Measurements from ENCODE around the gene SMIM11.
"Not testable (repeated sequence)": the region's sequence is repeated elsewhere in the genome, so short reads cannot be mapped to it uniquely, and the experiment has no call there.

Gene SMIM11

GRCh38 chr21:34357889-34358288 lies 17.4 kb upstream of the SMIM11 start:
- no peak for DNase-seq

GRCh38 chr21:34358866-34359265 lies 16.4 kb upstream of the SMIM11 start:
- DNase-seq: no peak

GRCh38 chr21:34360488-34361241 lies 14.6 kb upstream of the SMIM11 start:
- DNase-seq: no peak

- DNase-seq: no peak
Measured at GRCh38 chr21:34362136-34362444, 13.2 kb upstream of the SMIM11 start.

GRCh38 chr21:34362670-34363069 lies 12.6 kb upstream of the SMIM11 start:
- no peak for DNase-seq

- DNase-seq: no peak
Measured at GRCh38 chr21:34363733-34364132, 11.6 kb upstream of the SMIM11 start, which contains the start of gene KCNE2. TSS of gene KCNE2 (plus strand) at chr21:34364006. CDS start at chr21:34370479, 6,473 bp downstream.

- no peak for DNase-seq
Measured at GRCh38 chr21:34364921-34365320, 10.4 kb upstream of the SMIM11 start.

GRCh38 chr21:34365809-34366208 lies 9.5 kb upstream of the SMIM11 start:
- no peak for DNase-seq

- DNase-seq: peak; percentile 43
Measured at GRCh38 chr21:34367320-34367935, 7.9 kb upstream of the SMIM11 start.

- DNase-seq: no peak
Measured at GRCh38 chr21:34369741-34370140, 5.6 kb upstream of the SMIM11 start.

GRCh38 chr21:34372321-34372720 lies 3.0 kb upstream of the SMIM11 start:
- no peak for DNase-seq

GRCh38 chr21:34374462-34374861 lies 845 bp upstream of the SMIM11 start:
- not testable (repeated sequence) for DNase-seq

- DNase-seq: not testable (repeated sequence)
Measured at GRCh38 chr21:34375619-34375972, 289 bp downstream of the SMIM11 start.

- not testable (repeated sequence) for DNase-seq
Measured at GRCh38 chr21:34383138-34383537, 7.8 kb downstream of the SMIM11 start.

GRCh38 chr21:34383724-34384415 lies 8.6 kb downstream of the SMIM11 start:
- not testable (repeated sequence) for DNase-seq

GRCh38 chr21:34400522-34400921 lies 25.2 kb downstream of the SMIM11 start:
- DNase-seq: not testable (repeated sequence)

- DNase-seq: not testable (repeated sequence)
Measured at GRCh38 chr21:34404742-34405141, 29.4 kb downstream of the SMIM11 start.

- not testable (repeated sequence) for DNase-seq
Measured at GRCh38 chr21:34405686-34406085, 30.4 kb downstream of the SMIM11 start.

- DNase-seq: not testable (repeated sequence)
Measured at GRCh38 chr21:34406102-34406501, 30.8 kb downstream of the SMIM11 start.

- not testable (repeated sequence) for DNase-seq
Measured at GRCh38 chr21:34406676-34407075, 31.4 kb downstream of the SMIM11 start.

- not testable (repeated sequence) for DNase-seq
Measured at GRCh38 chr21:34407294-34407693, 32.0 kb downstream of the SMIM11 start.

- DNase-seq: not testable (repeated sequence)
Measured at GRCh38 chr21:34417448-34418077, 42.3 kb downstream of the SMIM11 start.

- not testable (repeated sequence) for DNase-seq
Measured at GRCh38 chr21:34423805-34424204, 48.5 kb downstream of the SMIM11 start, which contains the start of gene SMIM34. TSS of gene SMIM34 (minus strand) at chr21:34423951. CDS start at chr21:34423839, 112 bp downstream.
